ENCODE results near the gene WBP4. TPM values are rescaled to one million over a fixed set of nuclear protein-coding genes. Genes with fewer than 3 reads are reported as not detected.
"Not testable (repeated sequence)": the region's sequence is repeated elsewhere in the genome, so short reads cannot be mapped to it uniquely, and the experiment has no call there.

WBP4 gene
- total RNA-seq, 6 donors from 2014 or later = 7.0 to 18.3 (median 8.9) TPM

GRCh38 chr13:41034382-41034781 is 26.9 kb upstream of the WBP4 start:
- Histone ChIP-seq H3K4me1 (peaks cover 0 to 14% (median 6%) of the 10 kb centered on the region in 4 donors), H3K9me3 (no peaks in the 10 kb centered on the region), H3K27ac (no peak overlapping the region), H3K4me3 (no peak overlapping the region), H3K27me3 (no peaks in the 10 kb centered on the region), H3K36me3 (no peaks in the 10 kb centered on the region)
- DNase-seq (no peak), ATAC-seq (ENCODE audit: low FRiP score in 2 of 2) (no peak)
- TF ChIP-seq POLR2AphosphoS5 (IDR thresholded peaks at IDR 0.05) (no peak), EP300 (IDR thresholded peaks at IDR 0.05) (no peak), CTCF (IDR thresholded peaks at IDR 0.05) (no peak), POLR2A (IDR thresholded peaks at IDR 0.05) (no peak)
- 94% methylated on average over 4 of the region's 4 CpGs for WGBS, 2 donors

- Histone ChIP-seq H3K36me3 (no peaks in the 10 kb centered on the region), H3K4me3 (no peak overlapping the region), H3K9me3 (no peaks in the 10 kb centered on the region), H3K4me1 (peaks cover 0 to 14% (median 6%) of the 10 kb centered on the region in 4 donors), H3K27ac (peak overlapping the region in 1 of 4 donors; percentile 3), H3K27me3 (no peaks in the 10 kb centered on the region)
- ATAC-seq (ENCODE audit: low FRiP score in 2 of 2) = peak in 1 of 2 donors; percentile 30
- no peak for TF ChIP-seq CTCF (IDR thresholded peaks at IDR 0.05)
- no peak for TF ChIP-seq EP300 (IDR thresholded peaks at IDR 0.05)
- TF ChIP-seq POLR2A (IDR thresholded peaks at IDR 0.05) = no peak
- no peak for TF ChIP-seq POLR2AphosphoS5 (IDR thresholded peaks at IDR 0.05)
- 63 to 70% methylated on average over 5 of the region's 5 CpGs for WGBS, 2 donors
- DNase-seq = no peak
Observed at GRCh38 chr13:41034881-41035280, 26.4 kb upstream of the WBP4 start.

- H3K27me3 ChIP-seq; H3K4me3 ChIP-seq; H3K36me3 ChIP-seq; ATAC-seq (ENCODE audit: low FRiP score in 2 of 2); H3K27ac ChIP-seq; DNase-seq; H3K9me3 ChIP-seq: not testable (repeated sequence)
- peaks cover 0 to 18% (median 9%) of the 10 kb centered on the region in 4 donors for H3K4me1 ChIP-seq
- WGBS, 2 donors = 89 to 96% methylated on average over 5 of the region's 5 CpGs
Observed at GRCh38 chr13:41036557-41036956, 24.8 kb upstream of the WBP4 start.

GRCh38 chr13:41039746-41040145 is 21.6 kb upstream of the WBP4 start:
- no peak overlapping the region for H3K27ac ChIP-seq
- ATAC-seq (ENCODE audit: low FRiP score in 2 of 2) = no peak

GRCh38 chr13:41040584-41041334 is 20.6 kb upstream of the WBP4 start:
- H3K9me3 ChIP-seq = no peaks in the 10 kb centered on the region
- H3K36me3 ChIP-seq = no peaks in the 10 kb centered on the region
- TF ChIP-seq CTCF (IDR thresholded peaks at IDR 0.05) = no peak
- WGBS, 2 donors = 73 to 76% methylated on average over 9 of the region's 9 CpGs
- peaks cover 0 to 11% (median 5%) of the 10 kb centered on the region in 4 donors for H3K4me1 ChIP-seq
- no peak for ATAC-seq (ENCODE audit: low FRiP score in 2 of 2)
- H3K4me3 ChIP-seq = no peak overlapping the region
- H3K27ac ChIP-seq = peak overlapping the region in 1 of 4 donors; percentile 7
- H3K27me3 ChIP-seq = no peaks in the 10 kb centered on the region
- no peak for DNase-seq

More at GRCh38 chr13:41039746-41040145, 21.6 kb upstream of the WBP4 start:
- H3K9me3 ChIP-seq = no peaks in the 10 kb centered on the region
- no peaks in the 10 kb centered on the region for H3K36me3 ChIP-seq
- DNase-seq = no peak
- H3K27me3 ChIP-seq = no peaks in the 10 kb centered on the region
- no peak overlapping the region for H3K4me3 ChIP-seq
- no peak for TF ChIP-seq POLR2AphosphoS5 (IDR thresholded peaks at IDR 0.05)
- TF ChIP-seq EP300 (IDR thresholded peaks at IDR 0.05) = no peak
- TF ChIP-seq POLR2A (IDR thresholded peaks at IDR 0.05) = no peak
- TF ChIP-seq CTCF (IDR thresholded peaks at IDR 0.05) = no peak
- peaks cover 0 to 18% (median 9%) of the 10 kb centered on the region in 4 donors for H3K4me1 ChIP-seq

GRCh38 chr13:41042419-41042818 is 18.9 kb upstream of the WBP4 start:
- 83 to 94% methylated on average over 4 of the region's 4 CpGs for WGBS, 2 donors
- not testable (repeated sequence) for H3K4me3 ChIP-seq; ATAC-seq (ENCODE audit: low FRiP score in 2 of 2); H3K36me3 ChIP-seq; H3K9me3 ChIP-seq; DNase-seq; H3K27me3 ChIP-seq; H3K27ac ChIP-seq
- H3K4me1 ChIP-seq = peaks cover 0 to 11% (median 5%) of the 10 kb centered on the region in 4 donors
